Endodermal cell (in vitro differentiated cells): ENCODE results near the gene NUDT6. TPM values are rescaled to one million over a fixed set of nuclear protein-coding genes. Genes with fewer than 3 reads are reported as not detected.
"Not testable (repeated sequence)": the region's sequence is repeated elsewhere in the genome, so short reads cannot be mapped to it uniquely, and the experiment has no call there.

Source experiments
- DNase-seq: peaks from one replicate; pipeline ENCODE4 v3.0.0-alpha.2; 2017
- H3K27ac ChIP-seq: 2 replicates; pipeline ENCODE4 v1.5.1; 2013; ENCODE audit warnings: mild to moderate bottlenecking, low read depth, low read length, moderate library complexity
- H3K27me3 ChIP-seq: 2 replicates; pipeline ENCODE4 v1.6.1; 2013; ENCODE audit warnings: mild to moderate bottlenecking, low read length, moderate library complexity; ENCODE audit not compliant: insufficient read depth, control insufficient read depth, poor library complexity, severe bottlenecking
- H3K36me3 ChIP-seq: 2 replicates; pipeline ENCODE4 v1.7.0; 2013; ENCODE audit warnings: mild to moderate bottlenecking, low read length, moderate library complexity; ENCODE audit not compliant: control insufficient read depth, insufficient read depth
- H3K4me1 ChIP-seq: one replicate; pipeline ENCODE4 v1.7.0; 2013; ENCODE audit warnings: low read length; ENCODE audit not compliant: control insufficient read depth, insufficient read depth
- H3K4me3 ChIP-seq: 2 replicates; pipeline ENCODE4 v1.5.1; 2013; ENCODE audit warnings: mild to moderate bottlenecking, low read length, moderate library complexity
- H3K9ac ChIP-seq: 2 replicates; pipeline ENCODE4 v1.6.1; 2013; ENCODE audit warnings: mild to moderate bottlenecking, low read length, moderate library complexity; ENCODE audit not compliant: poor library complexity, severe bottlenecking; ENCODE audit errors: extremely low read depth
- H3K9me3 ChIP-seq: 2 replicates; pipeline ENCODE4 v1.6.1; 2013; ENCODE audit warnings: mild to moderate bottlenecking, low read length, moderate library complexity; ENCODE audit not compliant: control insufficient read depth
- H3K27ac Mint-ChIP-seq: 2 replicates; pipeline ENCODE4 v1.8.0; 2020; ENCODE audit warnings: mixed read lengths
- H3K27me3 Mint-ChIP-seq: 2 replicates; pipeline ENCODE4 v1.8.0; 2021; ENCODE audit warnings: mild to moderate bottlenecking, mixed read lengths; ENCODE audit not compliant: insufficient read depth
- H3K36me3 Mint-ChIP-seq: 2 replicates; pipeline ENCODE4 v1.8.0; 2020; ENCODE audit warnings: low read depth, mixed read lengths
- H3K4me1 Mint-ChIP-seq: 2 replicates; pipeline ENCODE4 v1.8.0; 2020; ENCODE audit warnings: mixed read lengths
- H3K4me3 Mint-ChIP-seq: 2 replicates; pipeline ENCODE4 v1.8.0; 2020; ENCODE audit warnings: mild to moderate bottlenecking, moderate library complexity, mixed read lengths
- H3K9me3 Mint-ChIP-seq: 2 replicates; pipeline ENCODE4 v1.8.0; 2020; ENCODE audit warnings: mild to moderate bottlenecking, mixed read lengths
- WGBS, 2 experiments: methylation state at CpG; one replicate each; pipeline versions ENCODE4 v1.1.5 to v1.1.7; 2013; ENCODE audit warnings: missing lambda C conversion rate in 2 of 2, mixed read lengths in 1 of 2; ENCODE audit not compliant: insufficient coverage in 1 of 2, insufficient read length in 1 of 2; 5-methylcytosine and 5-hydroxymethylcytosine counted together
- total RNA-seq, 2 donors: library from RNA; stranded (reverse); fragmentation: NEBNext Ultra II Directional in 1 of 2; extraction: Animal tissue kit (Norgen Biotek cat#: 25700) in 1 of 2; gene quantifications; 2 replicates in 1 of 2; 3 replicates in 1 of 2; pipeline ENCODE4 v1.2.1, GENCODE V29; 2021
- TF ChIP-seq, protein P1 (sequence below): fragments of 200-600 bp; sonication (generic); conservative IDR thresholded peaks from 2 replicates; pipeline ENCODE4 v1.5.0; 2021; ENCODE audit warnings: antibody characterized with exemption, mild to moderate bottlenecking

The NUDT6 gene
- total RNA-seq, 2 donors from 2014 or later: 5.8 to 11.6 TPM

DNA sequence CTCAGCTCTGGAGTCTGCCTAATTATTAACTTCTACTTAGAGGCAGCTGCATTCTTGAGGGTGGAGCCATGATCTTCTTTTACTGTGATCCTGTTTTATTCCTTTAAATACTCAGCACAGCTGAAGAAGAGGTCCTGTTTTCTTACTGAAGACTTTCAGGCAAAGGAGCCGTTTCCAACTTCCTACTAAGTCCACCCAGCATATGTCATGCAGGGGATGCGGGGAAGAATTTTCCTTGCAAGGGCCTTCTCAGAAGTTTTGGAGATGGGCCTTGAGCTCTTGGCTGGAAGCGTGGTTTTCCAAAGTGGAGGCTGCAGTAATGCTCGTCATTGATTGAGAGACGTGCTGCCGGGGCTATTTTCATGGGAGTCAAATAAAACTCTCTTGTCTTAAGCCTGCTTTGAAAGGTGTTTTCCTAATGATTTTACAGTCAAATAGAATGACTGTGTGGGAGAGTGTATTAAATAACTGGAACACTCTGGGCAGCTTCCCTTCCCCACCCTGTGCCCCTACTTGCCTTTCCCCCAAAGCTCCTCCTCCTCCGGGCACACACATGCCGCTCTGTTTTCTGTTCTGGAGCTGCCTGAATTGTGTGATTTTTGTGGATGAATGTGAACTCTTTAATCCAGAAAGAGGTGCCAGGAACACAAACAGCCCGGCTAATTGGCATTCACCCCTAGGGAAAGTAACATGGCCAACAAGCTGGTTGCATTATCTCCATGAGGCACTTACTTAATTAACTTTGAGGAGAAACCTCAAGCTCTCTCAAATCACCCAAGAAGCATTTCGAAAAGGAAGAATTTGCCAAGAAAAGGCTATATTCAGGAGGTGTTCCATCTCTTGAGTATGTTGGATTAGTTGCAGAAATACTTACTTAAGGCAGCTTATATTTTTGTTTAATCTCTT is 67.7 kb downstream of the NUDT6 start:
- H3K27ac ChIP-seq: no peak overlapping the region
- DNase-seq: no peak
- Mint-ChIP-seq H3K36me3 (no peaks in the 10 kb centered on the region), H3K27ac (peak overlapping the region; percentile 40), H3K9me3 (no peaks in the 10 kb centered on the region), H3K4me1 (peaks cover 41% of the 10 kb centered on the region), H3K27me3 (peaks cover 1% of the 10 kb centered on the region), H3K4me3 (no peak overlapping the region)
- TF ChIP-seq, protein P1, sequence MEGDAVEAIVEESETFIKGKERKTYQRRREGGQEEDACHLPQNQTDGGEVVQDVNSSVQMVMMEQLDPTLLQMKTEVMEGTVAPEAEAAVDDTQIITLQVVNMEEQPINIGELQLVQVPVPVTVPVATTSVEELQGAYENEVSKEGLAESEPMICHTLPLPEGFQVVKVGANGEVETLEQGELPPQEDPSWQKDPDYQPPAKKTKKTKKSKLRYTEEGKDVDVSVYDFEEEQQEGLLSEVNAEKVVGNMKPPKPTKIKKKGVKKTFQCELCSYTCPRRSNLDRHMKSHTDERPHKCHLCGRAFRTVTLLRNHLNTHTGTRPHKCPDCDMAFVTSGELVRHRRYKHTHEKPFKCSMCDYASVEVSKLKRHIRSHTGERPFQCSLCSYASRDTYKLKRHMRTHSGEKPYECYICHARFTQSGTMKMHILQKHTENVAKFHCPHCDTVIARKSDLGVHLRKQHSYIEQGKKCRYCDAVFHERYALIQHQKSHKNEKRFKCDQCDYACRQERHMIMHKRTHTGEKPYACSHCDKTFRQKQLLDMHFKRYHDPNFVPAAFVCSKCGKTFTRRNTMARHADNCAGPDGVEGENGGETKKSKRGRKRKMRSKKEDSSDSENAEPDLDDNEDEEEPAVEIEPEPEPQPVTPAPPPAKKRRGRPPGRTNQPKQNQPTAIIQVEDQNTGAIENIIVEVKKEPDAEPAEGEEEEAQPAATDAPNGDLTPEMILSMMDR: no peak
- no peaks in the 10 kb centered on the region for H3K36me3 ChIP-seq
- no peak overlapping the region for H3K9ac ChIP-seq
- 94 to 96% methylated on average over 4 to 10 of the region's 10 CpGs for WGBS, 2 experiments
- no peaks in the 10 kb centered on the region for H3K4me1 ChIP-seq
- H3K4me3 ChIP-seq: no peak overlapping the region
- H3K9me3 ChIP-seq: no peaks in the 10 kb centered on the region
- no peaks in the 10 kb centered on the region for H3K27me3 ChIP-seq

DNA sequence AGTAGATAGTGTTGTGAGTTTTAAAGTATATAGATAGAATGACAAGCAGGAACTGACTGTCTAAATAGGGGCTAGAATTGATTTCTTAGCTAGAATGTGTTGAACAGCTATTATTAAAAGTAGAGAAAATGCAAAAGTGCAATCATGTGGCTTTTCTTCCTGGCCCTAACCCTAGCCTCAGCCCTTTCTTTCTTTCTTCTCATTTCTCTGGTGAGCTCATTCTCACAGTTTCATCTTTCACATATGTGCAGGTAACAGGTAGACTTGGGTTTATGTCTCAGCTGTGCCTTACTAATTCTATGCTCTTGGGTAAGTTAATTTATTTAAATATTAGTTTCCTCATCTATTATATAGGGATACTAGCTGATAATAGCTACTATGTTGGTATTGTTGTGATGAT is 70.8 kb downstream of the NUDT6 start:
- Histone ChIP-seq H3K4me3 (no peak overlapping the region), H3K9me3 (no peaks in the 10 kb centered on the region), H3K36me3 (no peaks in the 10 kb centered on the region), H3K27ac (no peak overlapping the region), H3K27me3 (no peaks in the 10 kb centered on the region), H3K4me1 (no peaks in the 10 kb centered on the region), H3K9ac (no peak overlapping the region)
- DNase-seq: no peak
- Mint-ChIP-seq H3K36me3 (peaks cover 6% of the 10 kb centered on the region), H3K27me3 (peaks cover 1% of the 10 kb centered on the region), H3K4me3 (no peak overlapping the region), H3K9me3 (peaks cover 7% of the 10 kb centered on the region), H3K27ac (no peak overlapping the region), H3K4me1 (peaks cover 37% of the 10 kb centered on the region)
- TF ChIP-seq, protein P1: no peak

DNA sequence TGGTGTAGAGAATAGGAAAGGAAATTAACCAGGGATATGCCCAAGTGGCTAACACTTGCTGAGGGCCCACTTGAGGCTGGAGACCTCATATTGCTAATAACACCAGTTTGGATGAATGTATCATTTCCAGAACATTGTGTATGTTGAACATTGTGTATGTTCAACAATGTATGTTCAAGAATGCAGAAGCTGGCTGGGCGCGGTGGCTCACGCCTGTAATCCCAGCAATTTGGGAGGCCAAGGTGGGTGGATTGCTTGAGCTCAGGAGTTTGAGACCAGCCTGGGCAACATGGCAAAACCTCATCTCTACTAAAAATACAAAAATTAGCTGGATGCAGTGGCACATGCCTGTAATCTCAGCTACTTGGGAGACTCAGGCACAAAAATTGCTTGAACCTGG is 72.6 kb downstream of the NUDT6 start:
- H3K27ac Mint-ChIP-seq, DNase-seq: not testable (repeated sequence)
- H3K4me1 Mint-ChIP-seq: peaks cover 33% of the 10 kb centered on the region

More for the DNA sequence above, 72.6 kb downstream of the NUDT6 start:
- not testable (repeated sequence) for H3K27me3 ChIP-seq, H3K36me3 ChIP-seq, H3K9me3 Mint-ChIP-seq, H3K36me3 Mint-ChIP-seq, H3K4me1 ChIP-seq, H3K4me3 ChIP-seq, H3K9me3 ChIP-seq, H3K27ac ChIP-seq, H3K9ac ChIP-seq, H3K4me3 Mint-ChIP-seq, H3K27me3 Mint-ChIP-seq
- 90% methylated on average over 3 of the region's 3 CpGs; no CpG with 5 or more reads in 1 of the 2 experiments for WGBS, 2 experiments
